Daoy (cell line): Measurements from ENCODE around the gene NOTO. TPM values are rescaled to one million over a fixed set of nuclear protein-coding genes. Genes with fewer than 3 reads are reported as not detected.

Source experiments
- DNase-seq: peaks from one replicate; pipeline ENCODE4 v3.0.0-alpha.2; 2015; ENCODE audit warnings: low read depth
- total RNA-seq: library from RNA; depleted of rRNA; stranded (reverse); fragments of >200 nt; shearing (Covaris generic); gene quantifications from 2 replicates; pipeline ENCODE4 v1.2.3, GENCODE V29; 2014; rRNA removed

NOTO gene
- total RNA-seq, 1 experiment from 2014 or later = not detected

GRCh38 chr2:73257425-73258125, 55.2 kb downstream of the NOTO start:
- no peak for DNase-seq

- no peak for DNase-seq
Measured at GRCh38 chr2:73258186-73258912, 56.0 kb downstream of the NOTO start.

- no peak for DNase-seq
Measured at GRCh38 chr2:73258913-73259215, 56.5 kb downstream of the NOTO start.

GRCh38 chr2:73259276-73259675, 56.9 kb downstream of the NOTO start:
- no peak for DNase-seq

DNA sequence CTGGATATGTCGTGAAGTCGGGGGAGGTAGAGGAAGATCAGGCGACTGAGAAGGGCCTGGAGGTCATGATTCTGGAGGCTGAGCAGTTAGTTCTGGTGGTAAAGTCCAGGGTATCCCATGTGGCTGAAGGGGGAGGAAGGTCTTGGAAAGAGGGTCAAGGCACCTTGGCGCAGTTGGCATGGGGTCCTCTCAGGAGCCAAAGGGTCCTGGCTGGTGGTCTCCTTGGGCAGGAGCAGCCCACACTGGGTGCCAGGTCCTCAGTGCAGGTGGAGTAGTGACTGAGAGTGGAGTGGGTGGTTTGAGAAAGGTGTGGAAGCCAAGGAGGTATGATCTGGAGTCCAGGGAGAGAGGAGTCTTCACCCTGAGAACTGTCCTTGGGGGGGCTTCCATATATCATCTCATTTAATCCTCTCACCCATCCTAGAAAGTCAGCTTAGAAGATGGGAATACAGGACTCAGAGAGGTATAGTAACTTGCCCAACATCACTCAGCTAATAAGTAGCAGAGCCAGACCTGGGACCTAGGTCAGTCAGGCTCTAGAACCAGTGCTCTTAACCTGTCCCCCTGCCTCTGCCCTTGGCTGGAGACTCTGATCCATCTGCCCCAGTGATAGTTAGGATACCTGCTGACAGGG, 57.4 kb downstream of the NOTO start:
- no peak for DNase-seq

DNA sequence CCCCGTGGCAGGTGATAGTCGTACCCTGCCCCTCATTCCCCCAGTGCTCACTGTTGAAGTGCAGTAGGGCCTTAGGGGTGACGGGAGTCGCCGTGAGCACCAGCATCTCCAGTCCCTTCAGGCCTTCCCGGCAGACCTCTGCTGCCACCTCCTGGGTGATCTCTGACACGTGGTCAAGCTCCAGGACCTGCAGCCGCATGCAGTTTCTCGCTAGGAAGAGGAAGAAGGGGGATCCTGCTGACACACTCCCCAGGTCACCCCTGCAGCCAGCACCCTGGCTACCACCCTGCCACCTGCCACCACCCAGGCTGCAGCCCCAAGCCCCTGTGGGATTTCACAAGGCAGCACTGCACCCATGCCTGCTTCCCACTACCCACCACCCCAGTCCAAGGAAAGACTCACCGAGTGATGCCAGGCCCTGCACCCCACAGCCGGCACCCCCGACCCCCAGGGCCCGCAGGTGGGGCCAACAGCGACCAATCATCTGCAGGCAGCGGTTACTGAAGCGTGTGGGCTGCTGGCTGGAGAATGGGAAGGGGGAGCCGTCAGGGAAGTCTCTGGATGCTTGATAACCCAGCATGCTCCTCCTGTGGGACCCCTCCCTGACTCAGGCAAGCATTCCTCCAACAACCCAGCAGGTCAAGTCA, 58.1 kb downstream of the NOTO start:
- DNase-seq = peak; percentile 53

Other genes with a start within 250 kb of the NOTO start
- 10.2 and 11.0 TPM in 2 replicates for gene SFXN5, start 130.9 kb upstream of the NOTO start, total RNA-seq
- 18.0 and 20.6 TPM in 2 replicates for gene RAB11FIP5, start 89.6 kb upstream of the NOTO start, total RNA-seq
- 31.5 and 31.9 TPM in 2 replicates for gene SMYD5, start 11.7 kb downstream of the NOTO start, total RNA-seq
- 21.5 and 30.8 TPM in 2 replicates for gene PRADC1, start 30.7 kb downstream of the NOTO start, total RNA-seq
- gene CCT7, start 31.7 kb downstream of the NOTO start, total RNA-seq = 695 and 763 TPM in 2 replicates
- gene FBXO41, start 81.9 kb downstream of the NOTO start, total RNA-seq = 0.98 and 1.3 TPM in 2 replicates
- gene EGR4, start 91.0 kb downstream of the NOTO start, total RNA-seq = not detected in 2 replicates
- gene ALMS1, start 183.3 kb downstream of the NOTO start, total RNA-seq = 37.4 and 79.2 TPM in 2 replicates